GM18868 (cell line): Measurements from ENCODE around the gene MDK.

Source experiments
- ATAC-seq: cut with Tn5 transposase; IDR thresholded peaks from one replicate; pipeline ENCODE4 v1.9.1; 2021; ENCODE audit warnings: mild to moderate bottlenecking, moderate library complexity; ENCODE audit not compliant: unreplicated experiment

Gene MDK

DNA sequence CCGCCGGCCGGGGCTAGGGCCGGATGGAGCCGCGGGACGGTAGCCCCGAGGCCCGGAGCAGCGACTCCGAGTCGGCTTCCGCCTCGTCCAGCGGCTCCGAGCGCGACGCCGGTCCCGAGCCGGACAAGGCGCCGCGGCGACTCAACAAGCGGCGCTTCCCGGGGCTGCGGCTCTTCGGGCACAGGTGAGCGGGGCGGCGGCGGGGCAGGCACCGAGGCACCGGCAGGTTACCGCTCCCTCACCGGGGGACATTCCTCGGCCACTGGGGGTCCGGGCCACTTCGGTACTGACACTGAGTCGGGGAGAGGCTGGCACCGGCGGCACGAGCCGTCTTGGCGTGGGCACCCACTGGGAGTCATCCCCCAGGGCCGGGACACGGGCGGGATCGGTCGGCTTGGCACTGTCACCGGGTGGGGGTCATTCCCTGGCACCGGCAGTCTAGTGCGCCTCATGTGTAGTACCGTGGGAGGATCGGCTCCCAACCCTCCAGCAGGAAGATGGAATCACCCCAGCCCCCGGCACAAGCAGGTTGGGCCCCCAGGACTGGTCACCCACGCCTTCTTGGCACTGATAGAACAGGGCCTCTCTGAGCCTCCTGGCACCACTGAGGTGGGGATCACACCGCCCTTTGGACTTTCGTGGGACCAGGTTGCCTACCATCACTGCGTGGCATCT, 33.7 kb upstream of the MDK start:
- no peak for ATAC-seq

DNA sequence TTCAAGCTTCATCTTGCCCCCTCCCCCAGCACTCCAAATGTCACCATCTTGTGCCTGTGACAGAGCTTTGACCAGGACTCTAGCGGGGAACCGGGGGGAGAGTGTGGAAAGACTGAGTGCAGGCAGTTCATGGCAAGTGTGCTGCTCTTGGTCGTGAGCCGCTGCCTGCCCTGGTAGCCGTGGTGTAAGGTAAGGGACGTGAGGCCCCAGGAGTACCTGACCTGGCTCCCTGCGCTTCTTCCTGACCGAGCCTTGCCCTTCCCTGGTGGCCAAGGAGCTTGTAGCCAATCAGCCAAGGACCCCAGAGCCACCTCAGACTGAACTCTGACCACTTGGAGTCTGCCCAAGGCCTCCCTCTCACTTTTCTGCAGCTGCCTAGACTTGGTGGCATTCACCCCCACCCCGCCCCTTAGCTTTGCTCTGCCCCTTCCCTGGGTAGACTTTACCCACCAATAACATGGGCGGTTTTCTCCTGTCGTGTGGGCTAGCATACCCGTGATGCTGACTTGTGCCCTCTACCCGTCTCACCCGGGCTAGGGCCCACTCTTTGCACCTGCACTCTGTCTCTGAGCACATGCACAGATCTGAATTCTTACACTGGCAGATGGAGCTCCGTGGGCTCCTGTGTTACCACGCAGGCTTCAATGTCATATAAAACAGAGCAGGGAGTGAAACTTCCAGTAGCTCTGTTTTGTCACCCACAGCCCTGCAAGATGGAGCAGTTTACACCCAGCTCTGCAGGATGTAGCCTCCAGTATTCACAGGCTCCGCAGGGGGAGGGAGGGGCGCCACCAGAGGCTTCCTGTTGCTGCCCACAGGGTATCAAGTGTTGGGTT, 32.7 kb upstream of the MDK start:
- ATAC-seq, result no peak

DNA sequence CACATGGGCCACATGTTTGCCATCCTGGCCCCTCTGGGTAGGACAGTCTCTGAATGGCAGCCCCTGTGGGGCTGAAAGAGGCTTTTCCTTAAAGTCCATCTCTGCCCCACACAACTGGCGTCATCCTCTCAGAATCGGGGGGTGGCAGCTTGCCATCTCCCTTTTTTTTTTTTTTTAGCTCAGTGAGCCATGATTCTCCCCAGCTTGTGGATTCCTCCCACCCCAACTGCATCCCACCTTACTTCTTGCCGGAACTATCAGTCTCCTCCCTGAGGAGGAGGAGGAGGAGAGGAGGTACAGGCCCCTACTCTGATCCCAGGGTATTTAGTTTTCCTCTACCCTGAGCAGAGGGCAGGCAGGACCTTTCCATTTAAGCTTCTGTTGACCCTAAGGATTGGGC, 30.8 kb upstream of the MDK start:
- ATAC-seq, result no peak

DNA sequence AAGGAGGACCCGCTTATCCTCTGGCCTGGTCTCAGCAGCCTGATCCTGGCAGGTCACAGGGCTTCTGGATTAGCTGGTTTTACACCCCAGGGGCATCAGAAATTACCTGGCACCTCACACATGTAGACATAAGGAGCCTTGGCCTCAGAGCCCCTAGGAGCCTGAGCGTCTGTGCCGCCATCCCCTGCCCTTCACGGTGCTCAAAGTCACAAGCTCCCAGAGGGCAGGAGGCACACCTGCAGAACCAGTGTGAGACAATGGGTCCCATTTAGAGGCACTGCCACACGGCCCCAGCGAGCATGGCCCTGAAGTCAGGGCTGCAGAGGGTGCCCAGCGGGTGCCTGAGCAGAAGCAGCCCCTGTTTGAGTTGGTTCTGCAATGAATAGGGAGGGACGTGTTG, 30.3 kb upstream of the MDK start:
- no peak for ATAC-seq

DNA sequence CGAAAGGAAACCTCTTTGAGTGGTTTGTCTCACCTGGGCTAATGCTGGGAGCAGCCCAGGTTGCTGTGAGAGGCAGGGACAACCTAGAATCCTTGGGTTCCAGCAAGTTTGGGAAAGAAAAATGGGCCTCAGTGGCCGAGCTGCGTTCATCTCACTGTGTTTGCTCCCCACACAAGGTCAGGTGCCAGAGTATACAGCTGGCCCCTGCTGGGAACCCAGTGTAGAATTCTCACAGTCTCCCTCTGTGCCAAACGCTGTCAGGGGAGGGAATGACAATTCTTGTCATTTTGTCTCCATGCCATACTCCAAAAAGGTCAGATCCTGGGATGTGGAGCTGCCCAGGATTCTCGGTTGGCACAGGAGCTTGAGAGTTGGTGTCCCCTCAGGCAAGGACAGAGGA, 29.9 kb upstream of the MDK start:
- ATAC-seq, result no peak

DNA sequence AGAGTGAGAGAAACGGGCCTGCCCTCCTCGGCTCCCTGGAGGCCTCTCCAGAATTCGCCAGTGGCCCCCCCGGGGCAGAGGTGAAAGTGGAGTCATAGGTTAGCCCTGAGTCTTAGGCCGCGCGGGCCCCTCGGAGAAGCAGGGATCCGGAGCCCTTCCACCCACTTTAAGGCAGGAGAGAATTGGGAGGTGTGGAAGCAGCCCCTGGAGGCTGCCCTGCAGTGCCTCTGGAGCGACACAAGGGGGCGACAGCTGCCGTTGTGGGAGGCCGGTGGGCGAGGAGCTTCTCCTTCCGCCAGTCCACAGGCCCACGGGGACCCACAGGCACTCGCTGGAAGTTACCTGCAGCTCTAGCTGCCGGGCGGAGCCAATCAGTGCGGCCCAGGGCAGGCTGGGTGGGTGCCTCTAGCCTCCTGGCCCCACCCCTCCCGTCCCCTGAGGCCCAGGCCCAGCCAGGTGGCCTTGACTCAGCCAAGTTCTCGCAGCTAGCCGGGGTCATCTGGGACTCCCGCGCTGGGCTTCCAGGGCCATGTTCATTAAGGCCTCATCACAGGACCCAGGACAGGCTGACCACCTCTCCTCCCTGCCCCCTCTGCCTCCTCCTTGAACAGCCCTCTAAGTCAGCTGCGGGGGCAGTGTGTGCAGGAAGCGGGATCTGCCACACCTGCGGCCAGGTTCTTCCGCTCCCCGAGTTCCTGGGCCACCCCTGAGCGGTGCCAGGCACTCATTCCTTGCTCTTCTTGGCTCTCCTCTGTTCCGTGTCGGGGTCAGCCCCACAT, 29.2 kb upstream of the MDK start:
- ATAC-seq, result no peak

DNA sequence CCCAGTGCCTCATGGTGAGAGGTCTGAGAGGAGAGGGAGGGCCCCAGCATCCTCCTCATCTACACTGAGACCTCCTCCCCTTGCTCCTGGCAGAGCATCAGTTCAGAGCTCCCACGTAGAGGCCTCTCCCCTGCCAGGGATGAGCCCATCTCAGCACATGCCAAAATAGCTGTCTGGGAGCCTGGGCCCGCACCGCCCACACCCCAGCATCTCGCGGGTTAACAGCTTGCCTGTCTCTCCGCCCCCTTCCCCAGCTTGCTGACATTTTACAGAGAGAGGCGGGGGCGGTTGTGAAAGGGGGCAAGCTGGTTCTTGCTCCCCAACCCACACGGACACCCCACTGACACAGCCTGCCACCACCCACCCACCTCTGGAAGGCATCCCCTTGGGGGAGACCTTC, 27.8 kb upstream of the MDK start:
- ATAC-seq, result no peak

DNA sequence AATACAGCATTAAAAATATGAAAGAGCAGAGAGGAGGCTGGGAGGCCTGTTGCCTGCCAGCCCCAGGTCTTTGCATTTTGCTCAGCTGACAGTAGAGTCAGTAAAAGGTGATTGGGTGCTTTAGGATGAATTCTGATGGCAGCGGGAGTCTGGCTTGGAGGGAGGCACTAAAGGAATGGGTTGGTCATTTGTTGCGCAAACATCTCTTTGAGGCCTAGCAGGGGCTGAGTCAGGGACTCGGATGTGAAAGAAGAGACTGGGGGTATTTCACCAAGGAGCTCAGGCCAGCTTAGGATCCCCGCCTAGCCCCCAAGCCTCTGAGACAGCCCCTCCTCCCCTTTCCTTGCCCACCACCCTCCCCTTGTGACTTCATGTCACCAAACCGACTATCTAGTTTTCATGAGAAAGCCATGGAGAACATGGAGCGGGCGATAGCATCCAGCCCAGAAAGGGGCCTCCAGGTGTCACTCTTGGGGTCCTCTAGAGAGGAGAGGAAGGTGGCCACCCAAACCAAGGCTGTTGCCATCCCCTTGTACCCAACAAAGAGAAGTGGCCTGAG, 24.5 kb upstream of the MDK start:
- ATAC-seq, result no peak

DNA sequence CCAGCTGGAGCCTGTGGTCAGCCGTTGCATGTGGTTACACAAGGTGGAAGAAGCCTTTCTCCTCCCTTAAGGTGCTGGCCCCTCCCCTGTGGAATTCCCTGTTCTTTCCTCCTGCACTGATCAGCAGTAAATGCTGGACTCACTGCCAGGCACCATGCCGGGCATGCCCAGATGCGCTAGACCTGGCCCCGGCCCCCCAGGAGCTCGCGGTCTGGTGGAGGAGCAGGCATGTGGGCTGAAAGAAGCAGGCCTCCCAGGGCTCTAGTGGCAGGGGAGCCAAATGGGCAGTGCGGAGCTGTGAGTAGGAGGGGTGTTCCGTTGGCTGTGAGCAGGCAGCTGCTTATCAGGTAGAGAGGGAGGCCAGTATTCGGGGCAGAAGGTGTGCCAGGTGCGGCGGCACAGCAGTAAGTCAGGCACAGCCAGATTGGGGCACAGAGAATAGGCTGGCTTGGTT, 24.0 kb upstream of the MDK start:
- ATAC-seq, result no peak

DNA sequence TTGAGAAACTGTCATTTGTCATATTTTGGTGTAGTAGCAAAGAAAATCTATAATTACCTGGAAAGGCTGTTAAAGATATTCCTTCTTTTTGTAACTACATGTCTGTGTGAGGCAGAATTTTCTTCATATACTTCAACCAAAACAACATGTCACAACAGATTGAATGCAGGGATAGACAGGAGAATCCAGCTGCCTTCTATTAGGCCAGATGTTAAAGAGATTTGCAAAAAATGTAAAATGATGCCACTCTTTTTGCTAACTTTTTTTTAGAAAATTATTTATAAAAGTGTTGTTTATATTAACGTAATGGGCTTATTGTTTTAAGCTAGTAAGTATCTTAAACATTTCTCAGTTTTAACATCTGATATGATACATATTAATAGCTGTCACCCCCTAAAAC, 21.5 kb upstream of the MDK start:
- ATAC-seq, result no peak

DNA sequence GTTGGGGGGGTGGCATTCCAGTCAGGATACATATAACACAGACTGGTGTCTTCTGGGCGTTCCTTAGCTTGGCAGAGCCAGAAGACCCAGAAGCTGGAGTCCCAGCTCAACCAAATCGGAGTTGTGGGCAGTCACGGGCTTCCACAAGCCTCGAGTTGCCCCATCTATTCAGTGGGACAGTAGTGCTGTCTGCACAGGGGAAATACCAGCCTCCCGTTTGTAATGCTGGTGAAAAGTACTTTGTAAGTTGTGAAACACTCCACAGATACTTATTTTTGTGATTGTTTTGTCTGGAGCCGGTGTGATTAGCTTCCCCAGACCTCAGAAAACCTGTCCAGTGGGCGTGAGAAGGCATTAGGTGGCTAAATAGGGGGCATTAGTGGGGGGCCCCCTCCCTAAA, 20.6 kb upstream of the MDK start:
- ATAC-seq, result peak; percentile 16

DNA sequence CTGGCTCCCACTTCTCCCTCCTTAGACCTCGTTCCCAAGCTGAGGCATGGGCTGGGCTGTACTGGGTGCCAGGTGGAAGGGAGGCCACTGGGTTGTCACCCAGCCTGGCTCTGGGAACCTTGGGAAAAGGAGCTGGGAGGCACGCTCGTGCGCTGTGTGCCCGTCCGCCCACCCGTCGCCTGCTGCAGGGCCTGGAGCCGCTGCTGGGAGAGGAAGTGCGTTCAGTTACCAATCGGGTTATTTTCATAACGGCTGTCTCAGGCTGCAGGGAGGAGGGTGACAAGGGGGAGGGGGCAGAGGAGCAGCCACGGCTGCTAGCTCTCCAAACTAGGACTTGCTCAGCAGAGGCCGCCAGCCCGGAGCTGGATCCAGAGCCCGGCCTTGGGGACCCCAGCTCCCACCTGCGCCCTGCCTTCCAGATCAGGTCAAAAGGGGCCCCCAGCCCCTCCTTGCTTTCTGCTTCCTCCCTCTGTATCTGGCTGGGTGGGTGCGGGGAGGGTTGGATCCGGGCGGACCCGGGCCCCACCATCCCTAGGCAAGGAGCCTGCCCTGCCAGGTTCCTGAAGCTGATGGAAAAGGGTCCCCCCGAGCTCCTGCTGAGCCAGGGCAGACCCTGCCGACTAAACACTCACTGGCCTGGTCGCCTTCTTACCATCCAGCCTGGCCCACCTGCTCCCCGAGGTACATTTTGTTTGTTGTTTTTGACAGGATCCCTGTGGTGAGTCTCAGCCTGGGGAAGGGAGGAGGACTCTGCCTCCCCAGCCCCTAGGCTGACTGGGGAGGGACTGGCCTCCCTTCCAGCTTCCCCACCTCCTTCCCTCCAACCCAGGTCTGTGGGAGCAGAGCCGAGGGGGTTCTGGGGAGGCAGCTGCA, 19.9 kb upstream of the MDK start:
- ATAC-seq, result peak; percentile 94

DNA sequence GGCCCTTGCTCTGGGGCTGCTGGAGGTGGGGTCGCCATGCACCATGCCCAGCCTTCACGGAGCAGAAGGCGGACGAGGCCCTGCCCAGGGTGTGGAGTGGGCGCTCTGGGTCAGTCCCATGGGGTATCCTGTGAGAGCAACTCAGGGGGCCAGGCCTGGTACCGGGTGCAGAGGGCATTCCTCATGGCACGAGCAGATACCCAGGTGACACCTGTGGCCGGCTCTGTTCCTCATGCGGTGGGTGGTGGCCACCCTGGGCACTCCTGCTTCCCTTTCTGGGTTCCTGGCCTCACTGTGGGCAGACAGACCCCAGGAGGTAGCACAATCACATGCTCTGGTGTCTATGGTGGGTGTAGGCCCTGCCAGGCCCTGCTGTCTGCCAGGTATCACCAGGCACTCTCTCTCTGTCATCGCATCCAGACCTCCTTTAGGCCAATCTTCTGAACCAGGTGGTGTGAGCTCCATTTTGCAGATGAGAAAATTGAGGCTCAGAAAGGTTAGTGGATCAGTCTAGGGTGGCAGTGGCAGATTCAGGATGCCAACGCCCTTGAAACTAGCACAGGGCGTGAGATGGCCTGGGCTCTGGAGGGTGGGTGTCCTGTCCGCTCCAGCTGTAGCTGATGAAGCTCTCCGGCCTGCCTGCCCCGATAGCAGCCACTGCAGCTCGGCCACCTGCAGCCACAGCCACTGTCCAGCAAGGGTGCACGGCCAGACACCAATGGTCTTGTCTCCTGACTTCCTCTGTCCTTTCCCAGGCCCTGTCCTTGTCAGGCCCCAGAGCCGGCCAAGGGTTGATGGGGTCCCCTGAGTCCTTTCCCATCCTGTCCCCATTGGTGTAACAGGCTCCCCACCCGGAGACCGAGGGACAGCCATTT, 19.1 kb upstream of the MDK start:
- no peak for ATAC-seq

DNA sequence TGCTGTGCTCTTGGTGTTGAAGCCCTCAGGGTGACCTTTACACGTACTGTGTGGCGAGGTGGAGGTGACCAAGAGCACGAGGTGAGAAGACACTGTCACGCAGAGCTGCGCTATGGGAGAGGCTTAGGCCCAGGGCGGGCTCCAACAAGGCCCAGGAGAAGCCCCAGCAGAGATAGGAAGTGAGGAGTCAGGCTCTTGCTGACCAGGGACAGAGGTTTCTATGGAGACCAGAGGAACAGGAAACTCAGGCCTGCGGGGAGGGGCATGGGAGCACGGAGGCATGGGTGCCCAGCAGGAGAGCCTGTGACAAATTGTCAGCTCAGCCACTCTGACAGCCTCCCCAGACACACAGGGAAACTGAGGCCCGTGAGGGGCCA, 18.4 kb upstream of the MDK start:
- no peak for ATAC-seq

DNA sequence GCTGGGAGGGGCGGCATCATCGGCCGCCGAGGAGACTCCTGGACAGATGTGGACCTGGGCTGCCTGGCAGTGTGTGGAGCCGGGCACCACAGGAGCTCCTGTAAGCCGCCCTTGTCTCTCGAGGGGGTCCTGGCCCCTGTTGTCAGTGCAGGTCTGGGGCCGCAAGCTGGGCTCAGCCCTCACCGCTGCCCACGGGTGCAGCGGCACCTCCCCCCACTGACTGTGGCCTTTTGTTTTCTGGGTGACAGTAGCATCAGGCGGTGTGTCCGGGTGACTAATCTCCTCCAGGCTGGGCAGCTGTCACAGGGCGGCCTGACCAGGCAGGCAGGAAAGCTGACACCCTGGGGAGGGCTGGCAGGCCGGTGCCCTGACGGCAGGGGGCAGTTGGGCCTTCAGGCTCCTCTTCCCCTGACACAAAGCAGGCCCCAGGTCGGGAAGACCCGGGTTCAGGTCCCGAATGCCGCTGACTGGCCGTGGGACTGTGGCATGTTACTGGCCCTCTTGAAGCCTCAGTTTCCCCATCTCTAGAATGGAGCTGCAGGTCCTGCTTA, 17.9 kb upstream of the MDK start:
- no peak for ATAC-seq

DNA sequence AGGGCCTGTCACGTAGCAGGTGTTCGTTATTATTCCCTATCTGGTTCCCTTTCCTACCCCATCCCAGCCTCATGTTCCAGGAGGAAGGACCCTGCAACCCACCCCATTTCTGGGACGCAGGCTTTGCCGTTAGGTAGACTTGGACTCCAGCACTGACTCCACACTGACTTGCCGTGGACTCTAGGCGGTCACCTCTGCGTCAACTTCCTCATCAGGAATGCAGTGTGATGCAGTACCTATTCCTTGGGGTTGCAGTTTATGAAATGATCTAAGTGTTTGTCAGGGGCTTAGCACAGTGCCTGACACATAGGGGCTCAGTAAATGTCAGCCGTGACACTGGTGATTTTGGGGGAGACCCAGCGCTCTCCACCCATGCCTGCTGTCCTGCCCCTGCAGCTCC, 17.4 kb upstream of the MDK start:
- ATAC-seq, result no peak

DNA sequence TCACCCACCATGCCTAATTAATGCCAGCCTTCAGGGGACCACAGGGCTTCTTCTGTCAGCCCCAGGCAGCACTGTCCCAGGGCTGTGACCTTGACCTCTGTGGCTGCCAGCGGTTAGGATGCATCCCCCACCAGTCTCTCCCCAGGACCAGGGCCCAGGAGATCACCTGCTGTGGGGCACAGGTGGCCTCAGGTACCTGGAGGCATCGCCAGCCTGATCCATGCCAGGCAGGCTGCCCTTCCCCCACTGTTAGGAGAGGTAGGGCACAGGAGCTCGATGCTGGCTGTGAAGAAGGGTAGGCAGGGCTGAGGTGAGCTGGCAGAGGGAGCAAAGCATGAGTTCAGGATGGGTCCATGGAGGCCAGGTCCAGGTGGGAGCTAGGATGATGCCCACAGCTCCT, 16.7 kb upstream of the MDK start:
- no peak for ATAC-seq

DNA sequence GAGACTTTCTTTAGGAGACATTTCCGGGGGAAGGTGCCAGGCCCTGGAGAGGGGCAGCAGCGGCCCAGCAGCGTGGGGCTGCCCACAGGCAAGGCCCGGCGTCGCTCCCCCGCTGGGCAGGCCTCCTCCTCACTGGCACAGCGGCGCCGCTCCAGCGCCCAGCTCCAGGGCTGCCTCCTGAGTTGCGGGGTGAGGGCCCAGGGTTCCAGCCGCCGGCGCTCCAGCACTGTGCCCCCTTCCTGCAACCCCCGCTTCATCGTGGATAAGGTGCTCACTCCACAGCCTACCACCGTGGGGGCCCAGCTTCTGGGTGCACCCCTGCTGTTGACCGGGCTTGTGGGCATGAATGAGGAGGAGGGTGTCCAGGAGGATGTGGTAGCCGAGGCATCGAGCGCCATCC, 15.2 kb upstream of the MDK start:
- ATAC-seq, result no peak

DNA sequence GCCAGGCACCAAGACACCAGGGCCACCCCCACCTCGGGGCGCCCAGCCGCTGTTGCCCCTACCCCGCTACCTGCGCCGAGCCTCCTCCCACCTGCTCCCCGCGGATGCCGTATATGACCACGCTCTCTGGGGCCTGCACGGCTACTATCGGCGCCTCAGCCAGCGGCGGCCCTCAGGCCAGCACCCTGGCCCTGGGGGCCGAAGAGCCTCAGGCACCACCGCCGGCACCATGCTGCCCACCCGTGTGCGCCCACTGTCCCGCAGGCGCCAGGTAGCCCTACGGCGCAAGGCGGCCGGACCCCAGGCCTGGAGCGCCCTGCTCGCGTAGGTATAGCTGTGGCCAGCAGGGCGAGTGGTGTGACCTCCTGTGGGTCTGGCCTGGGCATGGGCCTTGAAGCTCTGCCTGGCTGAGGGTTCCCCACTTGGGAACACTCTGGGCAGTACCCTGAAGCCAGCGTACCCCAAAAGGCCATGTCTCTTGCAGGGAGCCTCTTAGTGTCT, 14.8 kb upstream of the MDK start:
- ATAC-seq, result no peak
